22Rv1 (cell line): ENCODE results near the gene IL6R.

Experiments
- ZFX ChIP-seq: fragments of 450-650 bp; IDR thresholded peaks from 2 replicates; pipeline ENCODE4 v1.6.1; 2017; ENCODE audit warnings: antibody characterized with exemption, borderline replicate concordance
- TF ChIP-seq, protein P1 (sequence below): fragments of 450-650 bp; IDR thresholded peaks from 2 replicates; pipeline ENCODE4 v1.5.1; 2017; ENCODE audit warnings: mild to moderate bottlenecking

GRCh38 chr1:154413177-154413783, 8.1 kb downstream of the IL6R start:
- TF ChIP-seq, protein P1, sequence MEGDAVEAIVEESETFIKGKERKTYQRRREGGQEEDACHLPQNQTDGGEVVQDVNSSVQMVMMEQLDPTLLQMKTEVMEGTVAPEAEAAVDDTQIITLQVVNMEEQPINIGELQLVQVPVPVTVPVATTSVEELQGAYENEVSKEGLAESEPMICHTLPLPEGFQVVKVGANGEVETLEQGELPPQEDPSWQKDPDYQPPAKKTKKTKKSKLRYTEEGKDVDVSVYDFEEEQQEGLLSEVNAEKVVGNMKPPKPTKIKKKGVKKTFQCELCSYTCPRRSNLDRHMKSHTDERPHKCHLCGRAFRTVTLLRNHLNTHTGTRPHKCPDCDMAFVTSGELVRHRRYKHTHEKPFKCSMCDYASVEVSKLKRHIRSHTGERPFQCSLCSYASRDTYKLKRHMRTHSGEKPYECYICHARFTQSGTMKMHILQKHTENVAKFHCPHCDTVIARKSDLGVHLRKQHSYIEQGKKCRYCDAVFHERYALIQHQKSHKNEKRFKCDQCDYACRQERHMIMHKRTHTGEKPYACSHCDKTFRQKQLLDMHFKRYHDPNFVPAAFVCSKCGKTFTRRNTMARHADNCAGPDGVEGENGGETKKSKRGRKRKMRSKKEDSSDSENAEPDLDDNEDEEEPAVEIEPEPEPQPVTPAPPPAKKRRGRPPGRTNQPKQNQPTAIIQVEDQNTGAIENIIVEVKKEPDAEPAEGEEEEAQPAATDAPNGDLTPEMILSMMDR = no peak
- no peak for TF ChIP-seq ZFX
